Retina (tissue), 1 donor: ENCODE measurements around the gene SEMA3C.

ENCODE experiments used
- DNase-seq: peaks from one replicate; pipeline ENCODE4 v3.0.0-alpha.2; 2016

Gene SEMA3C

GRCh38 chr7:80818181-80818580 is 100.7 kb downstream of the SEMA3C start:
- no peak for DNase-seq

DNA sequence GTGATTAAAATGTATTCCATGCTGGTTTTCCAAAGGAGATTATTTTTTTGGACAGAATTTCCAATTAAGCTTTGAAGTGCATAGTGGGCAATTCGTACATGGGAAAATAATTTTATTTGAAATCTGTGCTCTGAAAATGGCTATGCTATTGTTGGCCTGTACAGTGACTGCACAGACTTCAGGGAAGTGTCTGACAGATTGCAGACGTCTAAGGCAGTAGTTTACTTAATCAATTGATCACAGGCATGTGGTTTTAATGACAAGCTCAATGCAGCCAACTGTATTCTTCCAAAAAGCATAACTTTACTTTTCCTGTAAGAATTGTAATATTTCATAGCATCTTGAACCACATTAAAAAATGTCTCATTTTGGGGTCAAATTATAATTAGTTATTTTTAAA is 102.0 kb downstream of the SEMA3C start:
- no peak for DNase-seq

DNA sequence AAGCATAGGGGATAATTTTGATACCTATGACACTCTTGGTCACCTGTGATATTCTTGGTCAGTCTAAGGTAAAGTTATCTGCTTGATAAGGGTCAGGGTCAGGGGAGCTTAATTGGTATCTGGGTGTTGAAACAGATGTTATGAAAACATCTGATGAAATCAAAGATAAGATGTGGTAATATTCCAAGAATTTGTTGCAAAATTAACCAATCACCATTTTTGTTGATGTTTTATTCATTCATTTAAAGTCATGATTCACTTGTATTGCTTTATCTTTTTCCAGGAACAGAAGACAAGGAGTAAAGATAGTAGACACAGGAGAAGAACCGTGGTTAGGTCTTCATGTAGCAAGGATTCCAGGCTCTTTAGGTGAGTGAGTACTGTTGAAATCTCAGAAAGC is 103.1 kb downstream of the SEMA3C start:
- DNase-seq, result no peak

DNA sequence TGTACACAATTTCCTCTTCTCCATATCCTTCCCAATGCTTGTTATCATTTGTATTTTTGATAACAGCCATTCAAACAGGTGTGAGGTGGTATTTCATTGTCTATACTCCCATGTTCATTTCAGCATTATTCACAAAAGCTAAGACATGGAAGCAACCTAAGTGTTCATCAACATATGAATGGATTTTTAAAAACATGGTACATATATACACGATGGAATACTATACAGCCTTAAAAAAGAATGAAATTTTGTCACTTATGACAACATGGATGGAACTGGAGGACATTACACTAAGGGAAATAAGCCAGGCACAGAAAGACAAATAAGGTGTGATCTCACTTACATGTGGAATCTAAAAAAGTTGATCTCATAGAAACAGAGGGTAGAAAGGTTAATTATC is 109.3 kb downstream of the SEMA3C start:
- DNase-seq, result no peak

GRCh38 chr7:80807166-80807900 is 111.5 kb downstream of the SEMA3C start:
- no peak for DNase-seq

DNA sequence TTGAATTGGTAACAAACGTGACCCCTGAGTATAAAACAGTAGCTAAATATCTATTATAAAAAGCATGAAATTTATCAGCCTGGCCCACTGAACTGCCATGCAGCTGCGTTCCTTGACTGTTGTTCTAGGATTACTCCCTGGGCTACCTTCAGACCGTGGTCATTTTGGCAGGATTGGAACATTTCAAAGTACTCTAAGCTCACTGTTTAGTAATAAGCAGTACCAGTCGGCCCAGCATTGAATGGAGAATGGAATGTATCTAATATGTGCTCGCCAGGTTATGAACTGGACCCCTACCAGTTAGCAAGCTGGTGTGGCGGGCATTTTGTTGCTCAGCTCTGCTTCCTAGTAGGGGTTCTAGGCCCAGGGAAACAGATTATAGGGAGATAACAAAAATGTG is 112.2 kb downstream of the SEMA3C start:
- DNase-seq, result no peak

DNA sequence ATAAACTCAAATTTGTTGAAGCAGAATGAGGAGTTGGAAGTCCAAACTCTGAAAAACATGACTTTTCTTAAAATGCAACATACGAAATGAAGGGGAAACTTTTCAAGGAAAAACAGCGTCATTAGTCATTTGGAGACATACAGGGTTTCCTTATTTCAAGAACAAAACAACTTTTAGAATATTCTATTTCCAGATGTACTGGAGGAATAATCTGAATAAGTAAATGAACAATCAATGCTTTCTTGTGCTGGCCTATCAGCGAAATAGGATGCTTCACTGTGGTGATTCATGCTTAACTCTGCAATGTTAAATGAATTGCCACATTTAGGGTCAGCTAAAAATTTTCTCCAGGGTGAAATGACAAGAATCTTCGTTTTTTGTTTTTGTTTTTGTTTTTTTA is 114.3 kb downstream of the SEMA3C start:
- no peak for DNase-seq

GRCh38 chr7:80802527-80802926 is 116.3 kb downstream of the SEMA3C start:
- no peak for DNase-seq

- DNase-seq, result no peak
Measured at GRCh38 chr7:80794631-80795573, 123.9 kb downstream of the SEMA3C start.

GRCh38 chr7:80791509-80791929 is 127.3 kb downstream of the SEMA3C start:
- DNase-seq, result no peak

GRCh38 chr7:80790877-80791276 is 128.0 kb downstream of the SEMA3C start:
- DNase-seq, result no peak

DNA sequence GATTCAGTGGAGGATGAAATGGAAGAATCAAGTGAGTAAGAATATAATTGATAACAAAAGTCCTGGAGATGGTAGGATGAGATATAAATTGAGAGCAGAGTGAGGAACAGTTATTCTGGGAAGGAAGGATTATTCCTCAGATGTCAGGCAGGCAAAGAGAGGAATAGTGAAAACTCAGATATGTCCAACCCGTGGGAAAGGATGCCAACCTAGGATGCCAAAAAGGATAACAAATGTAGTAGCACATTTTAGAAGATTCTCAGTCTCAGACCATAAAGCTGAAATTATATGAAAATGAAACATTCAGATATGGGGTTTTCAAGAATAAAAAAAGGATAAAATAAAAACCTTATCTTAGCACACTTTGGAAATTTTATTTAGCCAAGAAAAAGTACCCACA is 131.1 kb downstream of the SEMA3C start:
- DNase-seq, result no peak

GRCh38 chr7:80785961-80786536 is 132.8 kb downstream of the SEMA3C start:
- no peak for DNase-seq

DNA sequence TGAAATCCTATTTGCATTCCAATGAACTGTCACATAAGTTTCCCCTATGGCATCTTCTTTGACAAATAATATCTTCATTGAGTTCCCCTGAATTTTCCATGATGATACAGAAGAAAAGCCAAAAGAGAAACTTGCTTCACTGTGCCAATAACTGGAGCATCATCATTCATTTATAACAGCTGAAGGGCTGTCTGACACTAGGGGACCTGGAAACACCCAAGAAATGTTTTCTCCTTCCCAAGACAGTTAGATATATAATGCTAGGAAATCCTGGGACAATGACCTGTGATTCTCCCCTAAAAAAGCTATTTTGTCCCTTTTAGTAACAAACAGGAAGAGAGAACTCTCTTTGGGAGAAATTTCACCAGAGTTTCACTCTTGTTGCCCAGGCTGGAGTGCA is 133.6 kb downstream of the SEMA3C start:
- DNase-seq, result no peak

- DNase-seq, result no peak
Measured at GRCh38 chr7:80783678-80784327, 135.0 kb downstream of the SEMA3C start.

DNA sequence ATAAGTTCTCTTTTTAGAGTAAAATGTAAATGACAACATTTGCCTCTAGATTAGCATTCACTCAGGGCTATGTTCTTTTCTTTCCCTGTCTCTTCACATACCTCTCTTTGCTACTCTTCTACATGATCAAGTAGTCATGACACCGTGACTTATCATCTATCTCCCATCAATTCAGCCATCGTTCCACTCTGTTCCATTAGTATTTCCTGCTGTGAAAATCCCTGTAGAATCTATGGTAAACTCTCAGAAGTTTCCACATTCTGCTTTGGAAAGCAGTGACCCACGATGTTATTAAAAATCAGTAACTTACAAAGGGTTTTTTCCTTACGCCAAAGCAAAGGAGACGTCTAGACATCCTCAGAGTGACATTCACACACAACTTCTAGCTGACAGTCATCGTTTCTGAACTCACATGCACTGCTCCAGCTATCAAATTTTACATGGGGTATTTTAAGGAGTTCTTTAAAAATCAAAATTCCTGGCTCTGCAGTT is 135.6 kb downstream of the SEMA3C start:
- DNase-seq, result peak; percentile 54

- peak; percentile 43 for DNase-seq
Measured at GRCh38 chr7:80781561-80781979, 137.3 kb downstream of the SEMA3C start.

- DNase-seq, result no peak
Measured at GRCh38 chr7:80781146-80781545, 137.7 kb downstream of the SEMA3C start.

- no peak for DNase-seq
Measured at GRCh38 chr7:80779456-80779855, 139.4 kb downstream of the SEMA3C start.

DNA sequence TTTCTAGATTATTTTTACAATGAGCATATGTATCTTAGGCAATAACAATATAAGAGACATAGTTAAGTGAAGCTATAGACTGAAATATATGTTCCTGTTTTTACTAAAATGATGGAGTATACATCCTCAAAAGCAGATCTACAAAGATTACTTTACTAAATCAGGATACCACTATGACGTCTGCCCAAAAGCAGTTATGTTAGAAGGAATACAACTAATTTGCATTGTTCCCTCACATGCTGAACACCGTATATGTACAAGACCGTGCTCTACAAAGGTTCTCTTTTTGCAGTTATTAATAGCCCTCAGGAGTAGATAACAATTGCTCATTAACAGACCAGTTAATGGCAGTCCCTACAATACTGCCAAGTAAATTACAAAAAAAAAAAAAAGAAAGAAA is 143.0 kb downstream of the SEMA3C start:
- no peak for DNase-seq

GRCh38 chr7:80775482-80775881 is 143.4 kb downstream of the SEMA3C start:
- no peak for DNase-seq

- DNase-seq, result no peak
Measured at GRCh38 chr7:80774843-80775242, 144.0 kb downstream of the SEMA3C start.
